HUES64 (cell line): Measurements from ENCODE around the gene CNOT2. TPM values are rescaled to one million over a fixed set of nuclear protein-coding genes. Genes with fewer than 3 reads are reported as not detected.

Experiments
- H3K27ac ChIP-seq: 2 replicates; pipeline ENCODE4 v1.7.0; 2013; ENCODE audit warnings: low read depth, low read length, inconsistent platforms
- H3K27me3 ChIP-seq: 2 replicates; pipeline ENCODE4 v1.6.1; 2013; ENCODE audit warnings: mild to moderate bottlenecking, low read length; ENCODE audit not compliant: insufficient read depth
- H3K36me3 ChIP-seq: 2 replicates; pipeline ENCODE4 v1.6.1; 2013; ENCODE audit warnings: mild to moderate bottlenecking, low read length; ENCODE audit not compliant: insufficient read depth
- H3K4me1 ChIP-seq: 2 replicates; pipeline ENCODE4 v1.6.1; 2013; ENCODE audit warnings: mild to moderate bottlenecking, low read length, moderate library complexity; ENCODE audit not compliant: insufficient read depth
- H3K4me3 ChIP-seq: 2 replicates; pipeline ENCODE4 v1.5.1; 2013; ENCODE audit warnings: mild to moderate bottlenecking, low read length, moderate library complexity
- H3K9ac ChIP-seq: 2 replicates; pipeline ENCODE4 v1.6.1; 2013; ENCODE audit warnings: mild to moderate bottlenecking, low read depth, low read length
- H3K9me3 ChIP-seq: 2 replicates; pipeline ENCODE4 v1.6.1; 2013; ENCODE audit warnings: low read depth, low read length; ENCODE audit not compliant: insufficient read depth
- WGBS: fragments of 150-250, 120-280 bp; methylation state at CpG from one replicate; pipeline ENCODE4 v1.1.7; 2013; ENCODE audit warnings: missing lambda C conversion rate; 5-methylcytosine and 5-hydroxymethylcytosine counted together
- polyA plus RNA-seq, 2 experiments: library from polyadenylated mRNA; stranded (reverse); fragments of 50-300 nt; gene quantifications; one replicate each; pipeline ENCODE4 v1.2.3, GENCODE V29; 2013

CNOT2 gene, protein sequence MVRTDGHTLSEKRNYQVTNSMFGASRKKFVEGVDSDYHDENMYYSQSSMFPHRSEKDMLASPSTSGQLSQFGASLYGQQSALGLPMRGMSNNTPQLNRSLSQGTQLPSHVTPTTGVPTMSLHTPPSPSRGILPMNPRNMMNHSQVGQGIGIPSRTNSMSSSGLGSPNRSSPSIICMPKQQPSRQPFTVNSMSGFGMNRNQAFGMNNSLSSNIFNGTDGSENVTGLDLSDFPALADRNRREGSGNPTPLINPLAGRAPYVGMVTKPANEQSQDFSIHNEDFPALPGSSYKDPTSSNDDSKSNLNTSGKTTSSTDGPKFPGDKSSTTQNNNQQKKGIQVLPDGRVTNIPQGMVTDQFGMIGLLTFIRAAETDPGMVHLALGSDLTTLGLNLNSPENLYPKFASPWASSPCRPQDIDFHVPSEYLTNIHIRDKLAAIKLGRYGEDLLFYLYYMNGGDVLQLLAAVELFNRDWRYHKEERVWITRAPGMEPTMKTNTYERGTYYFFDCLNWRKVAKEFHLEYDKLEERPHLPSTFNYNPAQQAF
- polyA plus RNA-seq (2013, experiment 1 of 2): 55.5 TPM
- polyA plus RNA-seq (2013, experiment 2 of 2): 54.0 TPM

DNA sequence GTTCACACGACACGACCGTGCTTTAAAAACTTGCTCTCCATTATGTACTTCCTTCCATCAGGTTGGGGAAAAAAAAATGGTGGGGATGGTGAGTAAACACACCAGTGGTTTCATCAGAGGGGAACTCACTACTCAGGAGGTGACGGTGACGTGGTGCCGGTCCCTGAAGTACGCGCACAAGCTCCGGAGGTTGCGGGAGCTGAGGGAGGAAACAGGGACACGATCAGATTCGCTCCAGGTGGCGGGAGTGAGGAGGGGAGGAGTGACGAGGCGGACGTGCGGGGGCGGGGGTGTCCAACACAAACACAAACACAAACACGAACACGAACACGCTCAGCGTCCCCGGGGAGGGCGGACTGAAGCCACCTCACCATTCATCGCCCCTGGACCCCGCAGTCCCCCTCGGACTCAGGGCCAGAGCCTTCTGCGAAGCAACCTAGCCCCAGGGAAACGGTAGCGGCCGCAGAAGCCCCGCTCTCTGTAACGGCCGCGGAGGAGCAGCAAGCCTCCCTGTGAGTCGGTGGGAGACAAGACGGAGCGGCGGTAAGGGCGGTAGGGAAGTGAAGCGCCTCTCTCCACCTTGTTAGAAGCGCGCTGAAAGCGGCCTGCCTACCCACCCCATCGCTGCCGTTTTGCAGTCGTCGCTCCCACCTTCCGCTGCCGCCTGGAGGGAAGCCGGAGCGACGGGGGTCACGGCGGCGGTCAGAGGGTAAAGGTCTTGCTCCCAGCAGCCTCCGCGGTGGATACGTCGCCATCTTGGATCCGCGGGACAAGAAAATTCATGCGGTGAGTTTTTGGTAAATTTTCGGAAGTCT, at the start of gene CNOT2:
Gene CNOT2 (plus strand): TSS at position 739 of the 815 bp plus-strand sequence. CDS start 34,794 bp downstream, outside the sequence.
- H3K27ac ChIP-seq: peak within 1 kb of the TSS; percentile 99
- H3K36me3 ChIP-seq: peaks cover 37% of the 10 kb centered on the region
- H3K4me1 ChIP-seq: peaks cover 32% of the 10 kb centered on the region
- peak within 1 kb of the TSS; percentile 100 for H3K4me3 ChIP-seq
- no peaks in the 10 kb centered on the region for H3K9me3 ChIP-seq
- WGBS: under 1% methylated on average over 58 of the region's 64 CpGs
- H3K9ac ChIP-seq: peak within 1 kb of the TSS; percentile 98
- H3K27me3 ChIP-seq: no peaks in the 10 kb centered on the region

DNA sequence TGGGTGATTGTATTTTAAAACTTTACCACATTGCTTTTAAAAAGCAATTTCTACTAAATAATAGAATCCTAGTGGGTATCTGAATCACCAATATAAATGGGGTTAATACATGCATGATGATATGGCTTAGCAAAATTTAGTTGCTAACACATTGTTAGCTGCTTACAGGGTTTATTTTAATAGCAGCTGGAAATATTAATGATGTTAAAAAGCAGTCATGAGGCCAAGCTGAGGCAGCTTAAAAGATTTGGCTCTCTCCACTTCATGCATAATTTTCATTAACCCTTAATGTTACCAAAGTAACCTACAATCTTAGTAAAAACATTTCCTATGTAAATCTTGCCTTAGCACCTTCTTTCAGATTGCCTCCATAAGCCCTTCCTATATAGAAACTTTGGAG, 49.2 kb upstream of the CNOT2 start:
- H3K9ac ChIP-seq: no peak overlapping the region
- no peaks in the 10 kb centered on the region for H3K9me3 ChIP-seq
- H3K27me3 ChIP-seq: no peaks in the 10 kb centered on the region
- no peak overlapping the region for H3K27ac ChIP-seq
- no peaks in the 10 kb centered on the region for H3K36me3 ChIP-seq
- peaks cover 6% of the 10 kb centered on the region for H3K4me1 ChIP-seq
- no peak overlapping the region for H3K4me3 ChIP-seq

DNA sequence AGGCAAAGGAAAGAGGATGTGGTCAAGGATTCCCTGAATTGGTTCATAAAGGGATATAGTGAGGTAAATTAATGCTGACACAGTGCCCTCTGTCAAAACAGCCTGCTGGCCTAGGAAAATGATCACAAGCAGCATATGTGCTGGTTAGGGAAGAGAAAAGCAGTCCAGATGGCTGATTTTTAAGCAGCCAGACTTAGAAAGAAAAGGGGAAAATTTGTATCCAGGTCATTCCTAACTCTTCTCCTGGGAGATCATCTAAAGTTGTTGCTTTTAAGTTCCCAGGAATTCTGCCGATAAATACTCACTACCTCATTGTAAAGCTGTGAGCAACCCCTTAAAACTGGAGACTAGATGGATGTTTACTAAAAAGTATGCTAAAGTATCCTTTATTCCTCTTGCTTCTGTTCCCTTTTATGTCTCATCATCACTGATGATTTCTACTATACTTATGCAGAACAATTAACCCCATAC, 46.4 kb upstream of the CNOT2 start:
- WGBS: 89% methylated on average over 1 of the region's 1 CpG
- no peaks in the 10 kb centered on the region for H3K4me1 ChIP-seq
- no peaks in the 10 kb centered on the region for H3K9me3 ChIP-seq
- no peak overlapping the region for H3K4me3 ChIP-seq
- no peak overlapping the region for H3K27ac ChIP-seq
- no peaks in the 10 kb centered on the region for H3K36me3 ChIP-seq
- no peaks in the 10 kb centered on the region for H3K27me3 ChIP-seq
- no peak overlapping the region for H3K9ac ChIP-seq

DNA sequence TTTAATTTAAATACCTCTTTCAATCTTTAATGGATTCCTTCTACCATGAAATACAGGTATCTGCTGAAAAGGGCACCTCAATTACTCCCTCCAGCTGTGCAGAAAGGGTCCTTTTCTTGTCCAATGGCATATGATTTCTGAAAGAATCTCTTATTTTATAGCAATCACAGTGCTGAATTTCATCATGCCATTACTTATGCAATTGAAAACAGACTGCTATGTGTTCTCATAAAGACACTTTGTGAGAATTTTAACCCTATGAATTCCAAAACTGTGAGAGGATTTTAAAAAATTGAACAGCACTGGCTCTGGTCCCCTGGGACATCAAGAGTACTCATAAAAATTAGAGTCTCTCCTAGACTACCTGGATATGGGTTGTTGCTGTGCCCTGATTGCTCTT, 45.9 kb upstream of the CNOT2 start:
- Histone ChIP-seq H3K4me3 (no peak overlapping the region), H3K27me3 (no peaks in the 10 kb centered on the region), H3K9me3 (no peaks in the 10 kb centered on the region), H3K9ac (no peak overlapping the region), H3K4me1 (no peaks in the 10 kb centered on the region), H3K36me3 (no peaks in the 10 kb centered on the region), H3K27ac (no peak overlapping the region)

DNA sequence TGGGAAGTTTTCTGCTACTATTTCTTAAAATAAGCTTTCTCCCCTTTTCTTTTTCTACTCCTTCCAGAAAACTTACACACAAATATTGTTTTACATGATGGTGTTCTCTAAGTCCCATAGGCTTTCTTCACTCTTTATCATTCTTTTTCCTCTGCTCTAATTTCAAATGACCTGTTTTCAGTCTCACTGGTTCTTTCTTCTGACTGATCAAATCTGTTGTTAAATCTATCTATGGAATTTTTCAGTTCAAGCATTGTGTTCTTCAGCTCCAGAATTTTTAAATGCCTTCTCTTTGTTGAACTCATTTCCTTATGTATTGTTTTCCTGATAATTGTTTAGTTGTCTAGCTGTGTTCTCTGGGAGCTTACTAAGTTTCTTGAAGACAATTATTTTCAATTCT, 29.5 kb upstream of the CNOT2 start:
- no peak overlapping the region for H3K9ac ChIP-seq
- peaks cover 25% of the 10 kb centered on the region for H3K9me3 ChIP-seq
- no peak overlapping the region for H3K4me3 ChIP-seq
- no peaks in the 10 kb centered on the region for H3K27me3 ChIP-seq
- H3K27ac ChIP-seq: no peak overlapping the region
- no peaks in the 10 kb centered on the region for H3K4me1 ChIP-seq
- H3K36me3 ChIP-seq: no peaks in the 10 kb centered on the region

DNA sequence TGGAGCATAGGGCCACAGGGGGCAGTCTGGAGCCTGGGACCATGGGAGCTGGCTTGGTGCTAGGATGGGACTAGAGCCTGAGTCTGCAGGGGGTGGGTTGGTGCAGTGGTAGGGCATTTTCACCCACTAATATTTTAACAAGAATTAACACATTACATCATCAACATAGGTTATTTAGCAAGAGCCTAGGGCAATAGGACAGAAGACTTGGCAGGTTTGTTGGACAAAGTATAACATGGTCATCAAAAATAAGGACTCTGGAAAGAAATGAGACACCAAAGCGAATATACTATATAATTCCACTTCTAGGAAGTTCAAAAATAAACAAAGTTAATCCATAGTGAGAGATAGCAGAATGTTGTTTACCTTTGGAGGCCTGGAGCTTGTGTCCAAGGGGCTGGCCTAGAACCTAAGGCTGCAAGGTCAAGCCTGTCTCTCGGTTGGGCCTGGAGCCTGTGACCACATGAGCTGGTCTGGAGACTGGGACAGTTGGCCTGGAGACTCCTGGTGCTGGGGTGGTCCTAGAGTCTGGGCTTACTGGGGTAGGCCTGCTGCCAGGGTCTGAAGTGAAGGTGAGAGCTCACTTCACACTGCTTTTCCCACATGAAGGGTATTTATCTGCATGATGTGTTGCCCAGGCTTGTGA, 28.1 kb upstream of the CNOT2 start:
- H3K4me1 ChIP-seq: no peaks in the 10 kb centered on the region
- no peak overlapping the region for H3K9ac ChIP-seq
- H3K27ac ChIP-seq: no peak overlapping the region
- WGBS: 97% methylated on average over 1 of the region's 2 CpGs
- no peaks in the 10 kb centered on the region for H3K36me3 ChIP-seq
- no peak overlapping the region for H3K4me3 ChIP-seq
- no peaks in the 10 kb centered on the region for H3K27me3 ChIP-seq
- peaks cover 12% of the 10 kb centered on the region; the same call in 1 of the 2 replicates for H3K9me3 ChIP-seq

DNA sequence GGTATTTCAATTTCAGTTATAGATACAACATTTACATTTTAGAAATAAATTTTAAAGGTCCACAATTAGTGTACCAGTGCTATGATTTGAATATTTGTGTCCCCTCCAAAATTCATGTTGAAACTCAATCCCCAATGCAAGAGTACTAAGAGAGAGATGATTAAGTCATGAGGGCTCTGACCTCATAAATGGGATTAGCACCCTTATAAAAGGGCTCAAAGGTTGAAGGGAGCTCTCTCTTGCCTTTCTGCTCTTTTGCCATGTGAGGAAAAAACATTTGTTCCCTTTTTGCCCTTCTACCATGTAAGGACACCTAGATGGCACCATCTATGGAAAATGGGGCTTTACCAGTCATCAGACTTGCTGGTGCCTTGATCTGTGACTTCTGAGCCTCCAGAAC, 25.8 kb upstream of the CNOT2 start:
- no peak overlapping the region for H3K9ac ChIP-seq
- H3K27me3 ChIP-seq: no peaks in the 10 kb centered on the region

DNA sequence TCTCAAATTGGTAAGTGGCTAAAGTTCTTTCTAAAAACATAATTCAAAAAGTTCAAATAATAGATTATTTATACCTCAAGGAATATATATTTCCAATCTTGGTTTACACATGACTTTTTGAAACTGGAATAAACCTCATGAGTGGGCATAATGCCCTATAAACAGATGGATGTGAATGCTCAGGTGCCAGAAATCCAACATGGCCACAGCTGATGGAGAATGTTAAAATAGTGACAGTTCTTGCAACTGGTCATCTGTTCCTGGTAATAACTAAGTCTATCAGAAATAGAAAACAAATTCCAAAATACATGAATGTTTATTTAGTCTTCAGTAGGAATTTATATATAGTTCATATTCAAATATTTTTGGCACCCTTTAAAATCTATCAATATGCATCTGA, 21.6 kb upstream of the CNOT2 start:
- H3K27me3 ChIP-seq: no peaks in the 10 kb centered on the region
- no peaks in the 10 kb centered on the region for H3K9me3 ChIP-seq
- H3K27ac ChIP-seq: no peak overlapping the region
- H3K36me3 ChIP-seq: no peaks in the 10 kb centered on the region
- H3K9ac ChIP-seq: no peak overlapping the region
- H3K4me3 ChIP-seq: no peak overlapping the region
- no peaks in the 10 kb centered on the region for H3K4me1 ChIP-seq

More for the DNA sequence above, 25.8 kb upstream of the CNOT2 start:
- H3K4me3 ChIP-seq: no peak overlapping the region
- peaks cover 3% of the 10 kb centered on the region; the same call in 1 of the 2 replicates for H3K9me3 ChIP-seq
- H3K27ac ChIP-seq: no peak overlapping the region
- H3K36me3 ChIP-seq: no peaks in the 10 kb centered on the region
- H3K4me1 ChIP-seq: no peaks in the 10 kb centered on the region

DNA sequence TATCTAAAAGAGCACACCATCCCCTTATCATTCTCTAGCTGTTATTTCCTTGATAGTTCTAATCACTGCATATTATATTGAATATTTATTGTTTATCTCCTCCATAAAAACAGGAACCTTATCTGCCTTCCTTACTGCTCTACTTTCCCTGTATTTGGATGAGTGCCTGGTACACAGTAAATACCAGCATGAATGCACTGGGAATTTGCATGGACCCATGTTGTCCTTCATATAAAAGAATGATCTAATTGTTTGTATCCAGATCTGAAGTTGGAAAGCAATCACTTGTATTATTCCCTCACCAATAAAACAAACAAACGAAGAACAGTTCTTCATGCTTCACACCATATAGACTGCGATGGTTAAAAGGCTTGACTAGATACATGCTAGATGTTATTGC, 15.3 kb upstream of the CNOT2 start:
- Histone ChIP-seq H3K27me3 (no peaks in the 10 kb centered on the region), H3K36me3 (no peaks in the 10 kb centered on the region), H3K9ac (no peak overlapping the region), H3K4me3 (no peak overlapping the region), H3K27ac (no peak overlapping the region), H3K9me3 (no peaks in the 10 kb centered on the region), H3K4me1 (no peaks in the 10 kb centered on the region)
- WGBS: 92% methylated on average over 2 of the region's 2 CpGs

DNA sequence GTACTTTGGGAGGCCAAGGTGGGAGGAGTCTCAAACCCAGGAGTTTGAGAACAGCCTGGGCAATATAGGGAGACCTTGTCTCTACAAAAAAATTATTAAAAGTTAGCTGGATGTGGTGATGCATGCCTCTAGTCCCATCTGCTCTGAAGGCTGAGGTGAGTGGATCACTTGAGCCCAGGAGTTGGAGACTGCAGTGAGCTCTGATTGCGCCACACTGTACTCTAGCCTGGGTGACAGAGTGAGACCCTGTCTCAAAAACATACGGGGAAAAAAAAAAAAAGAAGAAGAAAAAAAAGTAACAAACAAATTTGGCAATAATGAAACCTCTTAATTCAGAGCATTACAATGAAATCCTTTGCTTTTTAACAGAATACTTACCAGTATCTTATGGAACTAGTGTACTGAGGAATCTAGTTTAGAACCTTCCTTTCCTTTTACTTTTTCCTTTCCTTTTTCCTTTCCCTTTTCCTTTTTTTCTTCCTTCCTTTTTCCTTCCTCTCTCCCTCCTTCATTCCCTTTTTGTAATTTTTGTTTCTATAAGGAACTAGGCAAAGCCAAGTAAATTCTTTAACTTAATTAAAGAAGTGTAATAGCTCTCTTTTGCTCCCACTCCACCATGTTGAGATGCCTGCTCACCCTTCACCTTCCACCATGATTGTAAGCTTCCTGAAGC, 12.2 kb upstream of the CNOT2 start:
- Histone ChIP-seq H3K27ac (no peak overlapping the region), H3K27me3 (no peaks in the 10 kb centered on the region), H3K36me3 (no peaks in the 10 kb centered on the region), H3K4me3 (no peak overlapping the region), H3K9ac (no peak overlapping the region), H3K4me1 (no peaks in the 10 kb centered on the region), H3K9me3 (peaks cover under 1% of the 10 kb centered on the region; the same call in 1 of the 2 replicates)
- 90% methylated on average over 1 of the region's 2 CpGs for WGBS
